Neural cell (in vitro differentiated cells): ENCODE measurements around the gene COCH. TPM values are rescaled to one million over a fixed set of nuclear protein-coding genes. Genes with fewer than 3 reads are reported as not detected.

Experiments
- H2AFZ ChIP-seq: fragments of 200-600, 300-800 bp; sonication (generic), shearing (Covaris generic); 2 replicates; pipeline ENCODE4 v1.6.0; 2014; ENCODE audit warnings: low read depth, mild to moderate bottlenecking, antibody characterized with exemption, low read length, moderate library complexity
- H3F3A ChIP-seq: fragments of 200-600 bp; shearing (Covaris generic); 2 replicates; pipeline ENCODE4 v1.6.1; 2016; ENCODE audit warnings: mild to moderate bottlenecking, moderate library complexity, mixed read lengths, antibody characterized with exemption, low read length; ENCODE audit not compliant: insufficient read depth, poor library complexity, severe bottlenecking
- H3K27ac ChIP-seq: fragments of 200-600, 300-800 bp; sonication (generic), shearing (Covaris generic); 2 replicates; pipeline ENCODE4 v1.5.1; 2014; ENCODE audit warnings: mild to moderate bottlenecking, low read length, moderate library complexity
- H3K27me3 ChIP-seq: fragments of 300-800, 200-600 bp; sonication (generic), shearing (Covaris generic); 2 replicates; pipeline ENCODE4 v1.6.0; 2014; ENCODE audit warnings: mild to moderate bottlenecking, low read depth, low read length, moderate library complexity; ENCODE audit not compliant: insufficient read depth
- H3K36me3 ChIP-seq: fragments of 300-800, 200-600 bp; sonication (generic), shearing (Covaris generic); 2 replicates; pipeline ENCODE4 v1.5.1; 2014; ENCODE audit warnings: mild to moderate bottlenecking, antibody characterized with exemption, low read length, moderate library complexity; ENCODE audit not compliant: insufficient read depth
- H3K4me2 ChIP-seq: fragments of 300-800, 200-600 bp; sonication (generic), shearing (Covaris generic); 2 replicates; pipeline ENCODE4 v1.6.0; 2014; ENCODE audit warnings: mild to moderate bottlenecking, low read length
- H3K4me3 ChIP-seq: fragments of 300-800, 200-600 bp; sonication (generic), shearing (Covaris generic); 2 replicates; pipeline ENCODE4 v1.5.1; 2014; ENCODE audit warnings: mild to moderate bottlenecking, low read length, moderate library complexity
- H3K79me2 ChIP-seq: fragments of 200-600 bp; shearing (Covaris generic); replicated peaks from 2 replicates; pipeline ENCODE4 v1.6.0; 2014; ENCODE audit warnings: mild to moderate bottlenecking, low read length, moderate library complexity; ENCODE audit not compliant: insufficient read depth
- H3K9ac ChIP-seq: fragments of 300-800, 200-600 bp; sonication (generic), shearing (Covaris generic); 2 replicates; pipeline ENCODE4 v1.6.1; 2016; ENCODE audit warnings: mild to moderate bottlenecking, low read length, mixed read lengths
- H3K9me2 ChIP-seq: fragments of 200-600 bp; shearing (Covaris generic); 2 replicates; pipeline ENCODE4 v1.6.1; 2016; ENCODE audit warnings: mild to moderate bottlenecking, low read length, mixed read lengths; ENCODE audit not compliant: insufficient read depth
- H3K9me3 ChIP-seq: fragments of 200-600, 300-800 bp; sonication (generic), shearing (Covaris generic); 2 replicates; pipeline ENCODE4 v1.6.1; 2016; ENCODE audit warnings: mild to moderate bottlenecking, mixed run types, low read length, moderate library complexity, mixed read lengths
- H4K20me1 ChIP-seq: fragments of 200-600 bp; shearing (Covaris generic); 2 replicates; pipeline ENCODE4 v1.6.1; 2016; ENCODE audit warnings: mild to moderate bottlenecking, mixed run types; ENCODE audit not compliant: insufficient read depth
- CTCF ChIP-seq: fragments of 450-650 bp; IDR thresholded peaks from 2 replicates; pipeline ENCODE4 v1.5.1; 2014; ENCODE audit warnings: antibody characterized with exemption, mild to moderate bottlenecking, moderate library complexity; ENCODE audit not compliant: poor library complexity, severe bottlenecking
- EP300 ChIP-seq: fragments of 450-650 bp; conservative IDR thresholded peaks from 2 replicates; pipeline ENCODE4 v1.6.1; 2014; ENCODE audit warnings: antibody characterized with exemption, mild to moderate bottlenecking, moderate library complexity; ENCODE audit not compliant: poor library complexity, severe bottlenecking
- EZH2 ChIP-seq: fragments of 200-600, 300-800 bp; shearing (Covaris generic), sonication (generic); IDR thresholded peaks from 2 replicates; pipeline ENCODE4 v1.6.1; 2014; ENCODE audit warnings: antibody characterized with exemption, low read length, borderline replicate concordance, mild to moderate bottlenecking; ENCODE audit not compliant: insufficient read depth, poor library complexity, severe bottlenecking
- MXI1 ChIP-seq: fragments of 450-650 bp; conservative IDR thresholded peaks from 2 replicates; pipeline ENCODE4 v1.6.1; 2014; ENCODE audit warnings: antibody characterized with exemption, mild to moderate bottlenecking; ENCODE audit not compliant: poor library complexity, severe bottlenecking
- POLR2AphosphoS5 ChIP-seq: IDR thresholded peaks from 2 replicates; pipeline ENCODE4 v1.6.1; 2012
- RAD21 ChIP-seq: fragments of 450-650 bp; conservative IDR thresholded peaks from 2 replicates; pipeline ENCODE4 v1.6.1; 2014; ENCODE audit warnings: antibody characterized with exemption, mild to moderate bottlenecking, moderate library complexity
- REST ChIP-seq: IDR thresholded peaks from 2 replicates; pipeline ENCODE4 v1.6.1; 2012; ENCODE audit warnings: borderline replicate concordance
- SMC3 ChIP-seq: fragments of 450-650 bp; conservative IDR thresholded peaks from 2 replicates; pipeline ENCODE4 v1.6.1; 2014; ENCODE audit warnings: antibody characterized with exemption, mild to moderate bottlenecking, moderate library complexity; ENCODE audit not compliant: poor library complexity
- TAF1 ChIP-seq: IDR thresholded peaks from 2 replicates; pipeline ENCODE4 v1.6.1; 2012; ENCODE audit warnings: low read depth
- polyA plus RNA-seq: library from polyadenylated mRNA; depleted of rRNA; stranded (reverse); fragments of >200 nt; gene quantifications from 2 replicates; pipeline ENCODE4 v1.2.3, GENCODE V29; 2014

COCH gene
- polyA plus RNA-seq, 1 donor from 2014 or later = 45.0 TPM

- no peaks in the 10 kb centered on the region for H3K9me3 ChIP-seq
- H4K20me1 ChIP-seq = no peaks in the 10 kb centered on the region
- no peaks in the 10 kb centered on the region for H3K9me2 ChIP-seq
- no peaks in the 10 kb centered on the region for H3K27me3 ChIP-seq
- H3K36me3 ChIP-seq = no peaks in the 10 kb centered on the region
- TF ChIP-seq CTCF (no peak), SMC3 (no peak), RAD21 (no peak)
- no peak overlapping the region for H2AFZ ChIP-seq
- no peak overlapping the region for H3K27ac ChIP-seq
- no peak overlapping the region for H3K4me3 ChIP-seq
- H3F3A ChIP-seq = no peaks in the 10 kb centered on the region
- no peak overlapping the region for H3K9ac ChIP-seq
- H3K4me2 ChIP-seq = no peak overlapping the region
- H3K79me2 ChIP-seq = no peaks in the 10 kb centered on the region
Observed at GRCh38 chr14:30842431-30842830, 31.9 kb upstream of the COCH start.

GRCh38 chr14:30848449-30849240 lies 25.7 kb upstream of the COCH start:
- no peak for TF ChIP-seq EP300
- TF ChIP-seq EZH2 = no peak
- no peak for TF ChIP-seq CTCF
- no peak for TF ChIP-seq REST
- TF ChIP-seq MXI1 = no peak
- TF ChIP-seq RAD21 = no peak
- TF ChIP-seq TAF1 = no peak
- TF ChIP-seq POLR2AphosphoS5 = no peak
- TF ChIP-seq SMC3 = no peak
- Histone ChIP-seq H3K27me3 (no peaks in the 10 kb centered on the region), H3K9ac (no peak overlapping the region), H3K9me3 (no peaks in the 10 kb centered on the region), H3K36me3 (no peaks in the 10 kb centered on the region), H3K4me3 (no peak overlapping the region), H3K79me2 (no peaks in the 10 kb centered on the region), H3F3A (no peaks in the 10 kb centered on the region), H3K9me2 (no peaks in the 10 kb centered on the region), H4K20me1 (no peaks in the 10 kb centered on the region), H3K4me2 (no peak overlapping the region), H2AFZ (no peak overlapping the region), H3K27ac (no peak overlapping the region)
